OCI-LY1 (cell line): ENCODE measurements around the gene TRNP1.
"Not testable (repeated sequence)": the region's sequence is repeated elsewhere in the genome, so short reads cannot be mapped to it uniquely, and the experiment has no call there.

Experiments
- H2AFZ ChIP-seq: fragments of 200-600 bp; sonication (generic), shearing (Covaris generic); 2 replicates; pipeline ENCODE4 v1.6.0; 2014; ENCODE audit warnings: antibody characterized with exemption, mild to moderate bottlenecking, low read length
- H3F3A ChIP-seq: fragments of 200-600 bp; sonication (generic), shearing (Covaris generic); 2 replicates; pipeline ENCODE4 v1.6.0; 2014; ENCODE audit warnings: mild to moderate bottlenecking, antibody characterized with exemption, low read length, moderate library complexity; ENCODE audit not compliant: insufficient read depth
- H3K27ac ChIP-seq: fragments of 200-600 bp; sonication (generic); 2 replicates; pipeline ENCODE4 v1.5.1; 2014; ENCODE audit warnings: low read length, mixed run types, mild to moderate bottlenecking, low read depth; ENCODE audit not compliant: poor library complexity, severe bottlenecking
- H3K27me3 ChIP-seq: fragments of 200-600 bp; sonication (generic); 2 replicates; pipeline ENCODE4 v1.6.0; 2014; ENCODE audit warnings: antibody characterized with exemption, mild to moderate bottlenecking, low read length, moderate library complexity; ENCODE audit not compliant: insufficient read depth
- H3K36me3 ChIP-seq: fragments of 200-600 bp; sonication (generic); 2 replicates; pipeline ENCODE4 v1.6.1; 2014; ENCODE audit warnings: mild to moderate bottlenecking, antibody characterized with exemption, low read length, moderate library complexity, mixed read lengths; ENCODE audit not compliant: insufficient read depth
- H3K4me1 ChIP-seq: fragments of 200-600 bp; sonication (generic); 2 replicates; pipeline ENCODE4 v1.5.1; 2014; ENCODE audit warnings: mild to moderate bottlenecking, low read length, moderate library complexity; ENCODE audit not compliant: insufficient read depth, severe bottlenecking
- H3K4me2 ChIP-seq: fragments of 200-600 bp; sonication (generic), shearing (Covaris generic); 2 replicates; pipeline ENCODE4 v1.6.1; 2014; ENCODE audit warnings: low read length
- H3K4me3 ChIP-seq: fragments of 200-600 bp; sonication (generic); 2 replicates; pipeline ENCODE4 v1.5.1; 2014; ENCODE audit warnings: low read length, low read depth, mild to moderate bottlenecking, mixed read lengths; ENCODE audit not compliant: poor library complexity, severe bottlenecking
- H3K79me2 ChIP-seq: fragments of 200-600 bp; shearing (Covaris generic); 2 replicates; pipeline ENCODE4 v1.6.1; 2016; ENCODE audit warnings: mixed run types, low read length, mixed read lengths; ENCODE audit not compliant: insufficient read depth
- H3K9ac ChIP-seq: fragments of 200-600 bp; sonication (generic), shearing (Covaris generic); 2 replicates; pipeline ENCODE4 v1.6.1; 2014; ENCODE audit warnings: mild to moderate bottlenecking, low read length, mixed read lengths
- H3K9me2 ChIP-seq: fragments of 200-600 bp; sonication (generic), shearing (Covaris generic); 2 replicates; pipeline ENCODE4 v1.6.1; 2014; ENCODE audit warnings: low read depth, mild to moderate bottlenecking, low read length, mixed read lengths
- H3K9me3 ChIP-seq: fragments of 200-600 bp; shearing (Covaris generic); 2 replicates; pipeline ENCODE4 v1.6.1; 2014; ENCODE audit warnings: low read length, mixed read lengths
- H4K20me1 ChIP-seq: fragments of 200-600 bp; sonication (generic), shearing (Covaris generic); 2 replicates; pipeline ENCODE4 v1.6.0; 2016; ENCODE audit warnings: mild to moderate bottlenecking, low read length; ENCODE audit not compliant: insufficient read depth
- EZH2 ChIP-seq: fragments of 200-600 bp; sonication (generic), shearing (Covaris generic); IDR thresholded peaks from 2 replicates; pipeline ENCODE4 v1.8.0; 2017; ENCODE audit warnings: borderline replicate concordance, mixed run types, mild to moderate bottlenecking, antibody characterized with exemption, low read length, moderate library complexity, mixed read lengths
- TF ChIP-seq, protein P1 (sequence below): fragments of 200-600 bp; sonication (generic), shearing (Covaris generic); IDR thresholded peaks from 2 replicates; pipeline ENCODE4 v1.5.1; 2017; ENCODE audit warnings: mild to moderate bottlenecking, antibody characterized with exemption, low read length, moderate library complexity, mixed read lengths

The TRNP1 gene

DNA sequence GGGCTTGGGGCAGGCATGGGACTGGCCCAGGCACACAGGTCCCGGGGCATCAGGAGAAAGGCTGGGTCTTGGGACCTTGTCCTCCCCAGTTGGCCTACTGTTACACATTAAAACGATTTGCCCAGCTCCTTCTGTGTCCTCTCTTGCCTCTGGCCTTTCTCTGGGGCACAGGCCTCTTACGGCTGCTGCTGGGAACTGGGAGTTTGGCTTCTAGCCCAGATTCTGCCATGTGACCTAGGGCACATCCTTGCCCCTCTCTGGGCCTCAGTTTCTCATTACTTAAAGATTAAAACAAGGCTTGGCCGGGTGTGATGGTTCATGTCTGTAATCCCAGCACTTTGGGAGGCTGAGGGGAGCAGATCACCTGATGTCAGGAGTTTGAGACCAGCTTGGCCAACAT lies 47.2 kb upstream of the TRNP1 start:
- Histone ChIP-seq H3K4me1 (no peaks in the 10 kb centered on the region), H2AFZ (no peak overlapping the region), H3K9me2 (no peaks in the 10 kb centered on the region), H3K79me2 (no peaks in the 10 kb centered on the region), H3K4me2 (no peak overlapping the region), H3K36me3 (peaks cover 56% of the 10 kb centered on the region), H3K4me3 (no peak overlapping the region), H4K20me1 (no peaks in the 10 kb centered on the region), H3K9me3 (no peaks in the 10 kb centered on the region), H3K9ac (no peak overlapping the region), H3F3A (no peaks in the 10 kb centered on the region), H3K27ac (no peak overlapping the region), H3K27me3 (no peaks in the 10 kb centered on the region)
- TF ChIP-seq, protein P1, sequence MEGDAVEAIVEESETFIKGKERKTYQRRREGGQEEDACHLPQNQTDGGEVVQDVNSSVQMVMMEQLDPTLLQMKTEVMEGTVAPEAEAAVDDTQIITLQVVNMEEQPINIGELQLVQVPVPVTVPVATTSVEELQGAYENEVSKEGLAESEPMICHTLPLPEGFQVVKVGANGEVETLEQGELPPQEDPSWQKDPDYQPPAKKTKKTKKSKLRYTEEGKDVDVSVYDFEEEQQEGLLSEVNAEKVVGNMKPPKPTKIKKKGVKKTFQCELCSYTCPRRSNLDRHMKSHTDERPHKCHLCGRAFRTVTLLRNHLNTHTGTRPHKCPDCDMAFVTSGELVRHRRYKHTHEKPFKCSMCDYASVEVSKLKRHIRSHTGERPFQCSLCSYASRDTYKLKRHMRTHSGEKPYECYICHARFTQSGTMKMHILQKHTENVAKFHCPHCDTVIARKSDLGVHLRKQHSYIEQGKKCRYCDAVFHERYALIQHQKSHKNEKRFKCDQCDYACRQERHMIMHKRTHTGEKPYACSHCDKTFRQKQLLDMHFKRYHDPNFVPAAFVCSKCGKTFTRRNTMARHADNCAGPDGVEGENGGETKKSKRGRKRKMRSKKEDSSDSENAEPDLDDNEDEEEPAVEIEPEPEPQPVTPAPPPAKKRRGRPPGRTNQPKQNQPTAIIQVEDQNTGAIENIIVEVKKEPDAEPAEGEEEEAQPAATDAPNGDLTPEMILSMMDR: no peak
- TF ChIP-seq EZH2: no peak

DNA sequence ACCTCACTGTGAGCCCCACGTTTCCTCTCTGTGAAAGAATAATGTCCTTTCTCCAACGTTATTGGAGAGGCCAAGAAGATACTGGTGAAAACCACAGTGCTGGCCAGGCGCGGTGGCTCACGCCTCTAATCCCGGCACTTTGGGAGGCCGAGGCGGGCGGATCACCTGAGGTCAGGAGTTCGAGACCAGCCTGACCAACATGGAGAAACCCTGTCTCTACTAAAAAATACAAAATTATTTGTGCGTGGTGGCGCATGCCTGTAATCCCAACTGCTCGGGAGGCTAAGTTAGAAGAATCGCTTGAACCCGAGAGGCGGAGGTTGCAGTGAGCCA lies 44.8 kb upstream of the TRNP1 start:
- not testable (repeated sequence) for H3K4me1 ChIP-seq, H3K9ac ChIP-seq, H3K9me3 ChIP-seq, H2AFZ ChIP-seq, H3K4me3 ChIP-seq, H4K20me1 ChIP-seq, H3F3A ChIP-seq, H3K27me3 ChIP-seq, H3K9me2 ChIP-seq, H3K27ac ChIP-seq, H3K79me2 ChIP-seq, H3K4me2 ChIP-seq
- H3K36me3 ChIP-seq: peaks cover 33% of the 10 kb centered on the region

DNA sequence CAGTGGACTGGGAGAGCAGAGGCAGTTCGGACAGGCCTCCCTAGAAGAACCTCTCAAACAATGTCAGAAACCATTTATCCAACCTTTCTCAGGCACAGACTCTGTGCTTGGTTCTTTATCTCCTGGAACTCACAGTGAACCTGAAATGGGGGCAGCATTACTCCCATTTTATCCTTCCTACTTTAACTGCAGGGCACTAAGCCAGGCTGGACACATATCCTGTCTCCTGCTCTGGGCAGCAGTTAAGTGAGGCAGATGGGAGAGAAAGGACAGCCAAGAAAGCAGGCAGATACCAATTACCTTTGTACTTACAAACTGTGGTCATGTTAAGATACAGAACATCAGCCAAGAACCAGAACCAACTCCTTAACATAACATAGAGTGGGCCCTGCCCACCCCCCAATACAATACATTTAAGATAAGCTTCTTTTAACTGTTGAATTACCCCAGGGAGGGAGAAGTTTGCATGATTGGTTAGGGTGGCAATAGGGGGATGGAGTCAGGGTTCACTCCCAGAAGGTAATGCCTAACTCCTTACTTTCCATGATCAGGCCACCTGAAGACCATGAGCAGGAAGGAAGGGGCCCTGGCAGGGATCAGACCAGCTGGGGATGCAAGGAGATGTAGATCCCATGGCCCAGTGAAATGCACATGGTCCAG lies 44.1 kb upstream of the TRNP1 start:
- H2AFZ ChIP-seq: no peak overlapping the region
- no peaks in the 10 kb centered on the region for H4K20me1 ChIP-seq
- no peak overlapping the region for H3K4me2 ChIP-seq
- H3K9me3 ChIP-seq: no peaks in the 10 kb centered on the region
- no peak for TF ChIP-seq EZH2
- TF ChIP-seq, protein P1: no peak
- H3K27me3 ChIP-seq: no peaks in the 10 kb centered on the region
- no peaks in the 10 kb centered on the region for H3K79me2 ChIP-seq
- no peak overlapping the region for H3K9ac ChIP-seq
- H3K4me1 ChIP-seq: no peaks in the 10 kb centered on the region
- H3K4me3 ChIP-seq: no peak overlapping the region
- no peak overlapping the region for H3K27ac ChIP-seq
- H3K36me3 ChIP-seq: peaks cover 26% of the 10 kb centered on the region
- H3F3A ChIP-seq: no peaks in the 10 kb centered on the region
- no peaks in the 10 kb centered on the region for H3K9me2 ChIP-seq

DNA sequence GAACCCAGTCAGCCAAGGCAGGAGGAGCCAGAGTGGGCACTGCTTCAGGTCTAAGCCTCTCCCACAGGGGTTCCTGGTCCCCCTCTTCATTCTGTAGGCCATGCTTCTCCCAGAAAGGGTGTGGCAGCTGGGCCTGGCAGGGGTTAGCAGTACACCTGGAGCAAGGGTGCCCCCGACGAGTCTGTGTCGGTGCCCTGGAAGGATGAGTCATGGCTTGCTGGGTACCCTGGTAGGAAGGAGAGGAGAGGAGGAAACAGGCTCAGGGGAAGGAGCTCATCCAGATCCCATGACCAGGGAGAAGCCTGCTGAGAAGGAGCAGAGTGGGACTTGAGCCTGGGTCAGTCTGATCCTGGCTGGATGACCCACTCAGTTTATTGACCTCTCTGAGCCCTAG lies 43.6 kb upstream of the TRNP1 start:
- Histone ChIP-seq H3K27me3 (no peaks in the 10 kb centered on the region), H2AFZ (no peak overlapping the region), H3K4me1 (no peaks in the 10 kb centered on the region), H4K20me1 (no peaks in the 10 kb centered on the region), H3K9ac (no peak overlapping the region), H3K4me3 (no peak overlapping the region), H3K9me2 (no peaks in the 10 kb centered on the region), H3K79me2 (no peaks in the 10 kb centered on the region), H3K4me2 (no peak overlapping the region), H3K36me3 (peaks cover 25% of the 10 kb centered on the region), H3F3A (no peaks in the 10 kb centered on the region), H3K27ac (no peak overlapping the region), H3K9me3 (no peaks in the 10 kb centered on the region)
- TF ChIP-seq, protein P1: no peak
- TF ChIP-seq EZH2: no peak
